K562 (cell line): ENCODE data around the gene ZCCHC24. TPM values are rescaled to one million over a fixed set of nuclear protein-coding genes. Genes with fewer than 3 reads are reported as not detected.

Experiments
- ATAC-seq: fragments of 200-7000 bp; cut with Tn5 transposase; 3 replicates; pipeline ENCODE4 v1.9.1; 2020; ENCODE audit warnings: moderate library complexity
- BruUV-seq: library from RNA; stranded (reverse); fragments of 400-500 nt; replicated peaks from 2 replicates; lab custom pipeline; 2021; lab: Mats Ljungman, UMichigan
- CTCF ChIA-PET: fragments of 300-600 bp; formaldehyde crosslinking; extraction: SDS; loops from one replicate; lab custom pipeline; 2021; ENCODE audit warnings: low intra/inter-chr PET ratio; lab: Yijun Ruan, JAX
- POLR2A ChIA-PET: fragments of 300-600, 350-650 bp; sonication (Branson Sonifier 250); formaldehyde crosslinking; extraction: SDS; loops from one replicate; lab custom pipeline; 2021; ENCODE audit warnings: antibody characterized with exemption, inconsistent platforms; lab: Yijun Ruan, JAX
- DNase-seq, 4 experiments: peaks; one replicate each; pipeline versions ENCODE4 v3.0.0 to v3.0.0-alpha.2; 2011 to 2018; ENCODE audit warnings: low spot score in 3 of 4, mixed read lengths in 3 of 4; ENCODE audit errors: extremely low read depth in 1 of 4
- FAIRE-seq: peaks from 2 replicates; lab custom pipeline; 2011; peaks lifted over from hg19 to GRCh38; lab: Jason Lieb, UNC
- H2AFZ ChIP-seq: 2 replicates; pipeline ENCODE4 v1.6.0; 2011; ENCODE audit warnings: low read depth, low read length, control low read depth, inconsistent platforms
- H3K27ac ChIP-seq: fragments of 200-600 bp; 3 replicates; pipeline ENCODE4 v1.8.0; 2011; ENCODE audit warnings: low read depth, mild to moderate bottlenecking, control low read depth, inconsistent platforms, low read length, moderate library complexity, mixed read lengths; ENCODE audit errors: extremely low read depth
- H3K27me3 ChIP-seq, 2 experiments: fragments of 300-600 bp in 1 of 2; 2 replicates in 1 of 2; 3 replicates in 1 of 2; pipeline versions ENCODE4 v1.6.0 to v1.8.0; 2011; ENCODE audit warnings: inconsistent platforms in 2 of 2, low read length in 2 of 2, mild to moderate bottlenecking in 1 of 2, mixed read lengths in 1 of 2, moderate library complexity in 1 of 2; ENCODE audit not compliant: control insufficient read depth in 2 of 2, insufficient read depth in 2 of 2
- H3K36me3 ChIP-seq: fragments of 300-600 bp; 3 replicates; pipeline ENCODE4 v1.8.0; 2011; ENCODE audit warnings: mild to moderate bottlenecking, low read length, inconsistent platforms; ENCODE audit not compliant: control insufficient read depth, insufficient read depth
- H3K4me1 ChIP-seq, 2 experiments: fragments of 200-600 bp in 1 of 2; replicated peaks in 1 of 2; 2 replicates in 1 of 2; 3 replicates in 1 of 2; pipeline versions ENCODE4 v1.5.1 to v1.8.0; 2011; ENCODE audit warnings: inconsistent platforms in 2 of 2, low read length in 2 of 2, mild to moderate bottlenecking in 1 of 2, mixed read lengths in 1 of 2, moderate library complexity in 1 of 2; ENCODE audit not compliant: control insufficient read depth in 2 of 2, insufficient read depth in 2 of 2
- H3K4me2 ChIP-seq: 2 replicates; pipeline ENCODE4 v1.6.1; 2011; ENCODE audit warnings: low read length, control low read depth, inconsistent platforms, mixed read lengths; ENCODE audit not compliant: insufficient read depth
- H3K4me3 ChIP-seq: fragments of 200-600 bp; sonication (generic), shearing (Covaris generic); 2 replicates; pipeline ENCODE4 v1.5.1; 2016; ENCODE audit warnings: control low read depth, inconsistent platforms
- H3K79me2 ChIP-seq: fragments of 200-600 bp; 3 replicates; pipeline ENCODE4 v1.8.0; 2011; ENCODE audit warnings: low read length, inconsistent platforms; ENCODE audit not compliant: control insufficient read depth, insufficient read depth
- H3K9ac ChIP-seq, 2 experiments: 2 replicates each; pipeline versions ENCODE4 v1.6.0 to v1.6.1; 2011; ENCODE audit warnings: low read depth in 2 of 2, low read length in 2 of 2, control low read depth in 1 of 2, inconsistent platforms in 1 of 2, mild to moderate bottlenecking in 1 of 2, mixed read lengths in 1 of 2; ENCODE audit not compliant: insufficient read depth in 1 of 2
- H3K9me1 ChIP-seq: one replicate; pipeline ENCODE4 v1.6.0; 2011; ENCODE audit warnings: inconsistent platforms, mild to moderate bottlenecking, low read length, moderate library complexity; ENCODE audit not compliant: control insufficient read depth, insufficient read depth
- H3K9me3 ChIP-seq: replicated peaks from 2 replicates; pipeline ENCODE4 v1.5.1; 2011; ENCODE audit warnings: low read depth, low read length, inconsistent platforms; ENCODE audit not compliant: control insufficient read depth, insufficient read depth
- H4K20me1 ChIP-seq: replicated peaks from 2 replicates; pipeline ENCODE4 v1.6.1; 2011; ENCODE audit warnings: low read length, inconsistent platforms, mixed read lengths; ENCODE audit not compliant: control insufficient read depth, insufficient read depth
- CEBPB ChIP-seq: fragments of 450-650 bp; IDR thresholded peaks from 2 replicates; pipeline ENCODE4 v1.6.1; 2016; ENCODE audit warnings: missing genetic modification characterization, missing compliant biosample characterization
- CEBPG ChIP-seq, 3 experiments: fragments of 200-800 bp in 1 of 3; sonication (Bioruptor generic) in 1 of 3; sonication (generic) in 1 of 3; formaldehyde crosslinking in 1 of 3; IDR thresholded peaks in 2 of 3; conservative IDR thresholded peaks in 1 of 3; 2 replicates each; pipeline versions ENCODE4 v1.6.1 to v1.8.0; 2016 to 2022; ENCODE audit warnings: missing compliant biosample characterization in 2 of 3, missing genetic modification characterization in 2 of 3, mild to moderate bottlenecking in 1 of 3, missing genetic modification reagents in 1 of 3
- CHD2 ChIP-seq: IDR thresholded peaks from 2 replicates; pipeline ENCODE4 v1.6.1; 2011; ENCODE audit warnings: low read depth, low read length
- GATAD2B ChIP-seq: fragments of 450-650 bp; IDR thresholded peaks from 2 replicates; pipeline ENCODE4 v1.6.1; 2017; ENCODE audit warnings: mild to moderate bottlenecking, borderline replicate concordance
- HNRNPH1 ChIP-seq: fragments of 200-400 bp; formaldehyde crosslinking; optimal IDR thresholded peaks from 2 replicates; pipeline ENCODE3; 2017; ENCODE audit warnings: low read depth, mild to moderate bottlenecking, low read length, moderate library complexity
- NFYB ChIP-seq: IDR thresholded peaks from 2 replicates; pipeline ENCODE4 v1.6.1; 2011; ENCODE audit warnings: mild to moderate bottlenecking, moderate library complexity; ENCODE audit not compliant: insufficient read length; ENCODE audit errors: extremely low read depth
- RFX1 ChIP-seq: fragments of 450-650 bp; IDR thresholded peaks from 2 replicates; pipeline ENCODE4 v1.6.1; 2016; ENCODE audit warnings: mild to moderate bottlenecking, moderate library complexity
- TCFL5 ChIP-seq: fragments of 250-450 bp; sonication (Bioruptor Pico); conservative IDR thresholded peaks from 2 replicates; pipeline ENCODE4 v1.6.1; 2021; ENCODE audit warnings: mild to moderate bottlenecking, moderate library complexity, matching md5 sums
- WGBS: fragments of 100-300 bp; shearing (Covaris generic); methylation state at CpG from one replicate; pipeline ENCODE4 v1.1.6; 2016; ENCODE audit warnings: low coverage, mixed read lengths; ENCODE audit not compliant: insufficient coverage; ENCODE audit errors: missing lambda C conversion rate; 5-methylcytosine and 5-hydroxymethylcytosine counted together
- in situ Hi-C: fragments of 300-500 bp; cut with MboI; formaldehyde crosslinking; loops from 4 replicates; pipeline ENCODE4 v1.15.0; 2018; ENCODE audit warnings: inconsistent platforms, mixed read lengths
- intact Hi-C: fragments of 100-400 bp; cut with micrococcal nuclease; formaldehyde crosslinking; loops from 2 replicates; pipeline ENCODE4 v1.14.2; 2022
- polyA plus RNA-seq, 8 experiments: library from polyadenylated mRNA; depleted of rRNA in 4 of 8; stranded (reverse) in 5 of 8; unstranded in 3 of 8; fragments of >200 nt; fragmentation: Nextera tagmentation in 2 of 8; fragmentation: Illumina TruSeq in 1 of 8; extraction: Ambion mirVana in 2 of 8; extraction: Trizol in 1 of 8; gene quantifications; 2 replicates each; pipeline versions ENCODE4 v1.2.1 to v1.2.3, GENCODE V29; 2011 to 2014; ENCODE audit warnings: inconsistent platforms in 1 of 8, missing spikeins in 1 of 8
- total RNA-seq, 7 experiments: library from RNA; depleted of rRNA in 6 of 7; stranded (reverse); fragments of >200 nt in 6 of 7; fragmentation: Illumina TruSeq in 2 of 7; extraction: Trizol in 2 of 7; gene quantifications; 2 replicates each; pipeline versions ENCODE4 v1.2.1 to v1.2.3, GENCODE V29; 2011 to 2021; ENCODE audit warnings: low replicate concordance in 1 of 7
- TF ChIP-seq, protein P1 (sequence below): fragments of 250-450 bp; sonication (Bioruptor Pico); IDR thresholded peaks from 2 replicates; pipeline ENCODE4 v1.4.0; 2020
- TF ChIP-seq, protein P2 (sequence below), 2 experiments: fragments of 200-800 bp in 1 of 2; sonication (Bioruptor generic) in 1 of 2; sonication (generic) in 1 of 2; formaldehyde crosslinking in 1 of 2; IDR thresholded peaks in 1 of 2; conservative IDR thresholded peaks in 1 of 2; 2 replicates each; pipeline versions ENCODE4 v1.5.0 to v1.6.1; 2016 to 2020; ENCODE audit warnings: missing compliant biosample characterization in 1 of 2, missing genetic modification characterization in 1 of 2, missing genetic modification reagents in 1 of 2
- TF ChIP-seq, protein P3 (sequence below): sonication (generic); formaldehyde crosslinking; IDR thresholded peaks from 2 replicates; pipeline ENCODE4 v1.8.0; 2022; ENCODE audit warnings: mild to moderate bottlenecking, missing genetic modification reagents
- TF ChIP-seq, protein P4 (sequence below): sonication (generic); formaldehyde crosslinking; IDR thresholded peaks from 2 replicates; pipeline ENCODE4 v1.8.1; 2023; ENCODE audit warnings: mild to moderate bottlenecking, missing genetic modification reagents

Gene ZCCHC24
- total and polyA plus RNA-seq, 9 of the 15 experiments (the other 6 are each of a cell fraction or from before 2014, with no cell fraction given) = 0.84 to 11.0 (median 4.6) TPM

DNA sequence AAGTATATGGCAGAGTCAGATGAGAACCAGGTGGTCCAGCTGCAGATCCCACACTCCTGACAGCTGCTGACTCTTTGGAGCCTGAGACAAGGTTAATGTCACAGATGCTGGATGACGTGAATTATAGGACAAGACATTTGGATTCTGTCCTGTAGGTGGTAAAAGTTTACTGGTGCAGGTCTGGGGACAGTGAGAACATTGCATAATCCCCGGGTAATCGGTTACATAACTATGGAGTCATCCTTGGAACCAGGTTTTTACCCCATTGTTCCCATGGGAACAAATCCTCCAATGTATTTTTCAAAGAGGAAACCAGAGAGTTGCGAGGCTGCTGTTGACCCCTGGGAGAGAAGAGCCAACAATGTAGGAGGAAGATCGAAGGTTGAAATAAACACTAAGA, 27.5 kb upstream of the ZCCHC24 start:
- FAIRE-seq (no peak), ATAC-seq (no peak), DNase-seq (no peak)
- Histone ChIP-seq H3K9ac (no peak overlapping the region), H3K27ac (no peak overlapping the region), H3K27me3 (no peaks in the 10 kb centered on the region; a peak in 1 of 5 replicates), H3K4me2 (no peak overlapping the region), H3K4me1 (peaks cover 5 to 14% of the 10 kb centered on the region in 2 experiments; a peak in 3 of 5 replicates), H3K36me3 (no peaks in the 10 kb centered on the region), H3K9me1 (no peaks in the 10 kb centered on the region), H4K20me1 (no peaks in the 10 kb centered on the region), H3K79me2 (no peaks in the 10 kb centered on the region), H3K9me3 (no peaks in the 10 kb centered on the region), H2AFZ (peak overlapping the region; percentile 73), H3K4me3 (no peak overlapping the region)
- in situ Hi-C loops = loop anchor here (5.0 kb wide), 1 partner anchor 81 kb away; no protein-coding TSS in a partner anchor
- ChIA-PET POLR2A (no interaction called here), CTCF (no interaction called here)
- intact Hi-C loops = no loop called here
- WGBS = 26% methylated on average over 5 of the region's 5 CpGs
- no TSS peak for BruUV-seq
- TF ChIP-seq, protein P1, sequence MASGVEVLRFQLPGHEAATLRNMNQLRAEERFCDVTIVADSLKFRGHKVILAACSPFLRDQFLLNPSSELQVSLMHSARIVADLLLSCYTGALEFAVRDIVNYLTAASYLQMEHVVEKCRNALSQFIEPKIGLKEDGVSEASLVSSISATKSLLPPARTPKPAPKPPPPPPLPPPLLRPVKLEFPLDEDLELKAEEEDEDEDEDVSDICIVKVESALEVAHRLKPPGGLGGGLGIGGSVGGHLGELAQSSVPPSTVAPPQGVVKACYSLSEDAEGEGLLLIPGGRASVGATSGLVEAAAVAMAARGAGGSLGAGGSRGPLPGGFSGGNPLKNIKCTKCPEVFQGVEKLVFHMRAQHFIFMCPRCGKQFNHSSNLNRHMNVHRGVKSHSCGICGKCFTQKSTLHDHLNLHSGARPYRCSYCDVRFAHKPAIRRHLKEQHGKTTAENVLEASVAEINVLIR (CRISPR knock-in tag) = no peak
- TF ChIP-seq NFYB (no peak), RFX1 (peak; percentile 37; the same call in 1 of the 2 replicates), HNRNPH1 (no peak), CEBPG (CRISPR knock-in tag; IDR thresholded peaks at IDR 0.05) (no peak), CEBPG (tag; conservative IDR thresholded peaks at IDR 0.05 in 1 of 2, IDR thresholded peaks at IDR 0.05 in 1 of 2) (peak; percentile 60 to 66), GATAD2B (no peak), CEBPB (tag) (peak; percentile 74), CHD2 (no peak), TCFL5 (no peak)
- TF ChIP-seq, protein P2, sequence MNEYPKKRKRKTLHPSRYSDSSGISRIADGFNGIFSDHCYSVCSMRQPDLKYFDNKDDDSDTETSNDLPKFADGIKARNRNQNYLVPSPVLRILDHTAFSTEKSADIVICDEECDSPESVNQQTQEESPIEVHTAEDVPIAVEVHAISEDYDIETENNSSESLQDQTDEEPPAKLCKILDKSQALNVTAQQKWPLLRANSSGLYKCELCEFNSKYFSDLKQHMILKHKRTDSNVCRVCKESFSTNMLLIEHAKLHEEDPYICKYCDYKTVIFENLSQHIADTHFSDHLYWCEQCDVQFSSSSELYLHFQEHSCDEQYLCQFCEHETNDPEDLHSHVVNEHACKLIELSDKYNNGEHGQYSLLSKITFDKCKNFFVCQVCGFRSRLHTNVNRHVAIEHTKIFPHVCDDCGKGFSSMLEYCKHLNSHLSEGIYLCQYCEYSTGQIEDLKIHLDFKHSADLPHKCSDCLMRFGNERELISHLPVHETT (CRISPR knock-in tag; conservative IDR thresholded peaks at IDR 0.05 in 1 of 2, IDR thresholded peaks at IDR 0.05 in 1 of 2) = no peak
- TF ChIP-seq, protein P3, sequence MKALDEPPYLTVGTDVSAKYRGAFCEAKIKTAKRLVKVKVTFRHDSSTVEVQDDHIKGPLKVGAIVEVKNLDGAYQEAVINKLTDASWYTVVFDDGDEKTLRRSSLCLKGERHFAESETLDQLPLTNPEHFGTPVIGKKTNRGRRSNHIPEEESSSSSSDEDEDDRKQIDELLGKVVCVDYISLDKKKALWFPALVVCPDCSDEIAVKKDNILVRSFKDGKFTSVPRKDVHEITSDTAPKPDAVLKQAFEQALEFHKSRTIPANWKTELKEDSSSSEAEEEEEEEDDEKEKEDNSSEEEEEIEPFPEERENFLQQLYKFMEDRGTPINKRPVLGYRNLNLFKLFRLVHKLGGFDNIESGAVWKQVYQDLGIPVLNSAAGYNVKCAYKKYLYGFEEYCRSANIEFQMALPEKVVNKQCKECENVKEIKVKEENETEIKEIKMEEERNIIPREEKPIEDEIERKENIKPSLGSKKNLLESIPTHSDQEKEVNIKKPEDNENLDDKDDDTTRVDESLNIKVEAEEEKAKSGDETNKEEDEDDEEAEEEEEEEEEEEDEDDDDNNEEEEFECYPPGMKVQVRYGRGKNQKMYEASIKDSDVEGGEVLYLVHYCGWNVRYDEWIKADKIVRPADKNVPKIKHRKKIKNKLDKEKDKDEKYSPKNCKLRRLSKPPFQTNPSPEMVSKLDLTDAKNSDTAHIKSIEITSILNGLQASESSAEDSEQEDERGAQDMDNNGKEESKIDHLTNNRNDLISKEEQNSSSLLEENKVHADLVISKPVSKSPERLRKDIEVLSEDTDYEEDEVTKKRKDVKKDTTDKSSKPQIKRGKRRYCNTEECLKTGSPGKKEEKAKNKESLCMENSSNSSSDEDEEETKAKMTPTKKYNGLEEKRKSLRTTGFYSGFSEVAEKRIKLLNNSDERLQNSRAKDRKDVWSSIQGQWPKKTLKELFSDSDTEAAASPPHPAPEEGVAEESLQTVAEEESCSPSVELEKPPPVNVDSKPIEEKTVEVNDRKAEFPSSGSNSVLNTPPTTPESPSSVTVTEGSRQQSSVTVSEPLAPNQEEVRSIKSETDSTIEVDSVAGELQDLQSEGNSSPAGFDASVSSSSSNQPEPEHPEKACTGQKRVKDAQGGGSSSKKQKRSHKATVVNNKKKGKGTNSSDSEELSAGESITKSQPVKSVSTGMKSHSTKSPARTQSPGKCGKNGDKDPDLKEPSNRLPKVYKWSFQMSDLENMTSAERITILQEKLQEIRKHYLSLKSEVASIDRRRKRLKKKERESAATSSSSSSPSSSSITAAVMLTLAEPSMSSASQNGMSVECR = no peak
- TF ChIP-seq, protein P4, sequence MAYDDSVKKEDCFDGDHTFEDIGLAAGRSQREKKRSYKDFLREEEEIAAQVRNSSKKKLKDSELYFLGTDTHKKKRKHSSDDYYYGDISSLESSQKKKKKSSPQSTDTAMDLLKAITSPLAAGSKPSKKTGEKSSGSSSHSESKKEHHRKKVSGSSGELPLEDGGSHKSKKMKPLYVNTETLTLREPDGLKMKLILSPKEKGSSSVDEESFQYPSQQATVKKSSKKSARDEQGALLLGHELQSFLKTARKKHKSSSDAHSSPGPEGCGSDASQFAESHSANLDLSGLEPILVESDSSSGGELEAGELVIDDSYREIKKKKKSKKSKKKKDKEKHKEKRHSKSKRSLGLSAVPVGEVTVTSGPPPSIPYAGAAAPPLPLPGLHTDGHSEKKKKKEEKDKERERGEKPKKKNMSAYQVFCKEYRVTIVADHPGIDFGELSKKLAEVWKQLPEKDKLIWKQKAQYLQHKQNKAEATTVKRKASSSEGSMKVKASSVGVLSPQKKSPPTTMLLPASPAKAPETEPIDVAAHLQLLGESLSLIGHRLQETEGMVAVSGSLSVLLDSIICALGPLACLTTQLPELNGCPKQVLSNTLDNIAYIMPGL = no peak
